Stimulated activated naive CD4-positive, alpha-beta T cell (primary cell): ENCODE measurements around the gene AK8.

Experiments used
- DNase-seq, 6 experiments: peaks; one replicate each; lab custom pipeline; 2025; lab: John Stamatoyannopoulos, UW

Gene AK8, protein sequence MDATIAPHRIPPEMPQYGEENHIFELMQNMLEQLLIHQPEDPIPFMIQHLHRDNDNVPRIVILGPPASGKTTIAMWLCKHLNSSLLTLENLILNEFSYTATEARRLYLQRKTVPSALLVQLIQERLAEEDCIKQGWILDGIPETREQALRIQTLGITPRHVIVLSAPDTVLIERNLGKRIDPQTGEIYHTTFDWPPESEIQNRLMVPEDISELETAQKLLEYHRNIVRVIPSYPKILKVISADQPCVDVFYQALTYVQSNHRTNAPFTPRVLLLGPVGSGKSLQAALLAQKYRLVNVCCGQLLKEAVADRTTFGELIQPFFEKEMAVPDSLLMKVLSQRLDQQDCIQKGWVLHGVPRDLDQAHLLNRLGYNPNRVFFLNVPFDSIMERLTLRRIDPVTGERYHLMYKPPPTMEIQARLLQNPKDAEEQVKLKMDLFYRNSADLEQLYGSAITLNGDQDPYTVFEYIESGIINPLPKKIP

DNA sequence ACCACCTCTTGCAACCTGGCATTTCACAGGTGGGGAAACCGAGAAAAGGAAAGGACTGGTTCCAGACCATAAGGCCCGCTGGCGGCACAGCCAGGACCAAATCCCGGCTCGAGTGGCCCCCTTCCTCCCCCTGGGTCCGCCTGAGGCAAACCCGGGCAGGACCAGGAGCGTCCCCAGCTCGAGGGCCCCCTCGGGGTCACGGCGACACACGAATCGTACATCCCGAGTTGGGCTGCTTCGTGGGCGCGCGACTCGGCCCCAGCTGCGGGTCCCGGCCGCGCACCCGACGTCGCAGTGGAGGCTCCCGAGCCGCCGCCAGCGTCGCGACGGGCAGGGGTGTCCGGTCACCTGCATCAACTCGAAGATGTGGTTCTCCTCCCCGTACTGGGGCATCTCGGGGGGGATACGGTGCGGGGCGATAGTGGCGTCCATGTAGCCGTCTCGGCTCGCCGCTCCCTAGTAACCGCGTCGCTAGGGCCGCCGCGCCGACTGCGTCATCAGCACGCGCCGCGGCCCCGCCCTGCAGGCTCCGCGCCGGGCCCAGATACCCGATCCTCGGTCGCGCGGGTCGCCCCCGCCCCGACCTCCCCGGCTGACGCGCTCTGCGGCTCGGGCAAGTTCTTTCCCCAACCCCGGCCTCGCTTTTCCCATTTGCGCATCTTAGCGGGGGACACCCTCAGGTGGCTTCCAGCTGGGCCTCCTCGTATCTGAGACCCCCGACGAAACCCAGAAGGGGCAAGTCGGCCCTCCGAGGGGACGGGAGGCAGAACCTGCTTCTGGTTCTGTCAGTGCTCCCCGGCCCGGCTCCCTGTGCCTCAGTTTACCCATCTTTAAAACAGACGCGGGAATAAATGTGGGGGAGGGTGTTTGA is at the start of gene AK8:
AK8 (minus strand) TSS at position 461 of the 871 bp plus-strand sequence; CDS start at position 432, 29 bp downstream.
- peak; percentile 42 to 82 (median 70) for DNase-seq

DNA sequence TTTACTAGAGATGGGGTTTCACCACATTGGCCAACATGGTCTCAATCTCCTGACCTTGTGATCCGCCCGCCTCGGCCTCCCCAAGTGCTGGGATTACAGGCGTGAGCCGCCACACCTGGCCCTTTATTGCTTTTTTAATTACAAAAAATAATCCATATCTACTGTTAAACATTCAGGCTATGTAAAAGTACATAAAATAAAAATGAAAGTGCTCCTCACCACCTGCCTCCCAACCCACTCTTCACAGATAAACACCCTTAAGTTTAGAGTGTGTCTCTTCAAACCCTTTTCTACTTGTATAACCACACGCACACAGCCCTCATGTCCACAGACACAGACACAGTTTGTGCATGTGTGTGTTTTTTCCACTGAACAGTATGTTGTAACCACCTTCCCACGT is 49.6 kb upstream of the AK8 start:
- DNase-seq = no peak

DNA sequence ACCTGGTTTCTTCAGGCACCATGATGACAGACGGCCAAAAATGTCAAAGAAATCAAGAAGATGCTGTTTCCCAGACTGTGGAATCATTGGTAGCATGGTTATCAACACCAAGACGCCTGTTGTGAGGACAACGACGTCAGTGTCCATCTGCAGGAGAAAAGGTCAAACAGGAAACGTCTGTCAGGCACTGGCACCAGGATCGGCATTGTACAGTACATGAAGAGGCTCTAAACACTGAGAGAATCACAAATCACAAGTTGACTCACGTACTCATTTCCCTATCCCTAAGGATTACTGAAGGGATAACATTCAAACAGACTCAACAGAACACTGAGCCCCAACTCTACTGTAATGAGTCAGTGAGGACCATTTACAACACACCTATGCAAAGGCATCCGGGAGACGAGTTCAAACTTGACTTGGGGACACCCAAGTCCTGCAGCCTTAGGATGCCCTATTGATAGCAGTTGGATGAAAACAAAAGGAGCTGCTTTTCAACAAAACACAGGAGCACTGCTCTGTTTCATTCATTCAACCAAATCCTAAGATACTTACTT is 45.3 kb upstream of the AK8 start:
- DNase-seq = no peak

DNA sequence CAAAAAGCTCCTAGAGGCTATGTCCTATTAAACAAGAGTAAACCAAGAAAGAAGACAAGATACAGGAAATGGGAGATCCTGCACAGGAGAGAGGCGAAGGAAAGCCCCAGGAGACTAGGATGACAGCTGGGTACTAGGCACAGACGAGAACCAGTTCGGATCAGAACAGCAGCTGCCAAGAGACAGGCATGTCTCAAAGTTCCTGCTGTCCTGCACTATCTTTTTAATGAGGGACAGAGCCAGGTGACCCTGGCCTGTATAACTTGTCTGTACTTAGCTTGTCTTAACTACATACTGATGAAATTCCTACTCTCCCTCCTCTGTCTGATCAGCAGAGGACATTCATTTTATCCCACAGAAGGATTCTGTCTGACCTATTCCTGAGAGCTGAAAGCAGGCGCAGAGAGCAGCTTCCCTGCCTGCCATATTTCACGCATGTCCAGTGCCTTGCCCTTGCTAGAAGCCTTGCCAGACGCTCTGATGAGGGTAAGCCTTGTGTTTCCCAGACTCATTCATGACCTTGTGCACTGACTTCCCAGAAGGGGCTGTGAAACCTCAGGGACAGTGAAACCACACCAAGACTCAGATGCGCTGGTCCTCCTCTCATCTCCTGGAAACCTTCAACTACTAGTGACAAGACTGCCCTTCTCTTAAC is 41.7 kb upstream of the AK8 start:
- no peak for DNase-seq

- no peak for DNase-seq
Observed at GRCh38 chr9:132914924-132915323, 36.8 kb upstream of the AK8 start.

- no peak for DNase-seq
Observed at GRCh38 chr9:132912131-132912530, 34.0 kb upstream of the AK8 start.

DNA sequence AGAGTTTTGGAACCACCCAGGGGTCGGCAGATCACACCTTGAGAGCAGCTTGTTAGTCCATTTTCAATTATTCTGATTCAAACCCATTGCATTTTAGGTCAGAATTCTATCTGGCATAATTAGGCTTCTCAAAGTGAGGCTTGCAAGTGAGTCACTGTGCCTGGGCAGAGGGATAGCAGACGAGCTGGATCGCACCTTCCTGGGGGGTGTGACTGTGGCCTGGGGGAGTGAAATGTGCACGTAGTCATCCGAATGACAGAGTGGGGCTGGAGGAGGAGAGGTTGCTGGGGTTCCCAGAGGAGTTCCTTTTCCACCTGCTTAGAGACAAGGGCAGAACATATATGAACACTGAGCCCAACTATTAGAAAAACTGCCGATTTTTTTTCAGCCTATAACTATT is 32.3 kb upstream of the AK8 start:
- DNase-seq = no peak

- no peak for DNase-seq
Observed at GRCh38 chr9:132909311-132909710, 31.2 kb upstream of the AK8 start.

DNA sequence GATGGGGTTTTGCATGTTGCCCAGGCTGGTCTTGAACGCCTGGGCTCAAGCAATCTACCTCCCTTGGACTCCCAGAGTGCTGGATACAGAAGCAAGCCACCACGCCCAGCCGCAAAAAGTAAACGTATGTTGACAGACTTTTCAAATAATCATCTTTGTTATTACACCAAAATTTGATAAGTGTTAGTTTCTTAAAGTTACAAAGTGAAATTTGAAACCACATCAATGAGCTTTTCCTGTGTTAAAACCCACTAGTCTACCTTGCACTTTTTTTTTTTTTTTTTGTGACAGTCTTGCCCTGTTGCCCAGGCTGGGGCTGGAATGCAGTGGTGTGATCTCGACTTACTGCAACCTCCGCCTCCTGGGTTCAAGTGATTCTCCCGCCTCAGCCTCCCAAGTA is 30.6 kb upstream of the AK8 start:
- DNase-seq = no peak

GRCh38 chr9:132905726-132906125 is 27.6 kb upstream of the AK8 start:
- DNase-seq = no peak

GRCh38 chr9:132903574-132904492 is 25.7 kb upstream of the AK8 start:
- no peak for DNase-seq

DNA sequence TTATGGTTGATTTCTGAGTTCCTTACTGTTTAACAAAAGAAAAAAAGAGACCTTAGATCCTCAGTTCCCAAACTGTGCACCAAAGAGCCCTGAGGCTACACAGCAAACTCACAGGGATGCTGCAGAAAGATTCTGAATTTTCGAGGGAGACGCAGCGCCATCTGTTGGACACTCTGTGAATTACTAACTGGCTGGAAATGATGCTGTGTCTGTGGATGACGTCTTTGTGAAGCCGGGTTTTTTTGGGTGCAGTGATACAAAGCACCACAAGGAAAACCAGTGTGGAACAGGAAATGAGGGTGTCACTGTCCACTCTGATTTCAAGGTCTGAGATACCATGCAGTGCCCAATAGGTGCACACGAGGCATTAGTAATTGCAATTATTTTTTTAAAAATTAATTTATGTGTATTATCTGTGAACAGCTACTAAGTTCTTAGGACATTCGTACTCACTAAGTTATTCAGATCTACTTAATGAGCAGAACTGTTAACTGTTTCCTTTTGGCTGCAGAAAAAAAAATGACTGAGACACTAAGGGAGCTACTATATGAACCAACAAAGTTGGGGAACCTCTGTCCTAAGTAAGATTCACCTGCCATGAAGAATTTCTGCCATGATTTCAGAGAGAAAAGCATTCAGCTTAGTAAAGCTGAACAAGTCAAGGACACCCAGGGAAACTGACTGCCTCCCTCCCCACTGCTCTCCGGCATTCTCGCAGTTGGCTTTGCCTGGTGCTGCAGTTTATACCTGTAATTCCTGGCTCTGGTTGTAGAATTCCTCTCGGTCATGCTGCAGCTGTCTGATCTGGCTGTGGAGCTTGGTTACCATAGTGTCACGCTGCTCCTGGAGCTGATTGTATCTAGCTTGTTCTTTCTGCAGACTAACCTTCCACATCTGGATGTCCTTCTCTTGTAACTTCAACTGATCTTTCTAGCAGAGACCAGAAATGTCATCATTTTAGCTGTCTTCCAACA is 24.1 kb upstream of the AK8 start:
- DNase-seq = peak; percentile 60 to 83 (median 70)

GRCh38 chr9:132898051-132898450 is 20.0 kb upstream of the AK8 start:
- no peak for DNase-seq

DNA sequence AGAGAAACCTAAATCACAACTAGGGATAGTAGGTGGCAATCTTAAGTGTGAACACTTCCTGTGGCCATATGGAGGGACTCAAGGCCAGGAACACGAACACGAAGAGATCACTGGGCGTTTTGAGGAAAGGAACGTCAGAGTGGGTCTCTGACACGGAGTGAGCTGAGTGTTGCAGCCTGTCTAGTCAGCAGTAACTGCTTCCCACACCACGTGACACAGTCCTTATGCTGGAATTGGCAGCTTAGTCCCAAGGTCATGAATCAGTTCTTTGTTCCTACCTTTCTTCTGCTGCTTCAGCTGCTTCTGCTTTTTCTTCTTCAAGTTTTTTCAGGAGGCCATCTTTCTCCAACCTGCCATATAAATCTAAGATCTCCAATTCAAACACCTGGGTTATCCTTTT is 18.8 kb upstream of the AK8 start:
- DNase-seq = no peak

GRCh38 chr9:132896264-132896663 is 18.2 kb upstream of the AK8 start:
- no peak for DNase-seq

DNA sequence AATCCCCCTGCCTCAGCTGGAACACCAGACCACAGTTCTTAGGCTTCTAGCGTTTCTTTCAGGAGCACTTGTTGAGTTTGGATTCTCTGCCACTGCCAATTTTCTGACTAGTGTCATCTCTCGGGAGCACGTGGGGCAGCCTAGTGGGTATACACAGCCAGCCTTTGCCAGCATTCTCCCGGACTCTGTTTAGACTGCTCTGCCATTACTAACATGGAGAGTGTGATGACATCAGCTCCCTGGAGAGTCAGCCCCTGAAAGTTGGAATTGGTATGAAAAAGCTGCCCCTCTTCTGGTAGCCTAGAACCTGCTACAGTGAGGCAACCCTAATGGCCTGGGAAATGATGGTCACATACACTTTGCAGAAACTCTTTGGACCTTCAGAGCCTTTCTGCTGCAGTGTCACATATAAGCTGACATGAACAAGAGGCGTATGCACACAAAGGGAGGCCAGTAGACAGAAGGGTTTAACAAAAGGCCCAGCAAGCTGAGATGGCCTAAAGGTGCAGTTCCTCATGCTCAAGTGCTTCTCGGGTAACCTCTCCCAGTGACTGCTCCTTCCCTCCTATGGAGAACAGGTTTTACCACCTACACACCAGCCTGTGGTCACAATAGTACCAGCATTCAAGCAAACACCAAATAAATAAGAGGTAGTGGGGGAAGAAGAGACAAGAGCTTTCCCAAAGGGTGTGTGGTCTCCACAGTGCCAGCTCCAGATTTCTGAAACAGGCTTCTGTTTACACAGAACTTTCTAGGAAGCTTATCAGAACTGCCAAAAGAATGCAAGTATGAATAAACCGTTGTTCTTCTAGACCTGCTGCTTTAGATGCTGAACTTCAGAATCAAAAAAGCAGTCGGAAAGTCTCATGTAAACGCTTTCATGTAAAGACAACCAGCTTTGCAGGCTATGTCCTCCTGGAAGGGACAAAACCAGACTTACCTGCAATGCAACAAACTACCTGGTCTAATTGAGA is 17.1 kb upstream of the AK8 start:
- no peak for DNase-seq

DNA sequence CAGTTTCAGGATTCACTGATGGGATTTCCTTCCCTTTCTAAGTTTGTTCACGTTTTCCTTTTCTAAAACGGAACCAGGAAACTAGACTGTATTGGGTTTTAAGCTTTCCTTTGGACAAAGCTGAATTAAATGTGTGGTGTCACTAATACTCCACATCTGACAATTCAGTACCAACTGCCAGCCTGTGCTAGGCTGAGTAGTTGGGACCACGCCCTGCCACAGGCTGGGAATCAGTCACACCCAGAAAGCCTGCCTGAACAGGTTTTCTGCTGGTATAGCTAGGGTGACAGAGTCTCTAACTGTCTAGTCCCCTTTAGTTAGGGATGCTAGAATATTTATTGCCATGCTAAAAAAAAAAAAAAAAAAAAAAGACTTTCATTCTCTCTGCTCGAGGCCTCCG is 16.3 kb upstream of the AK8 start:
- no peak for DNase-seq

DNA sequence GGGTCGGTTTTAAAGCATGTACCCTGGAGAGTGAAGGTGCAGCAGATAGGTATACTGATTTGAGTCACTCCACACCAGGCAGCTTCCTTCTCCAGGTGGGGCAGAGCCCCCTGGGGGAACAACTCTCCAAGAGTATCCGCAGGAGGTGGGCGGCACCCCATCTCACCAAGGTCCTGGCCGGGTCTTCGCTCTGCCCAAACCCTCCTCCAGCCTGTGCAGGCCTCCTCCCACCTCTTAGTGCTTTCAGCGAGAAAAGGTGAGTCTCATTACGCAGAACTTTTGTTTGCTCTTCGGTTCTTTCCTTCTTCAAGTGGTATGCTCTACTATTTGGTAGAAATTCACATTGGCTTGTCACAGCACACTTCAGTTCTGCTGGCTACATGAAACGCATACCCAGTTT is 14.3 kb upstream of the AK8 start:
- DNase-seq = no peak

DNA sequence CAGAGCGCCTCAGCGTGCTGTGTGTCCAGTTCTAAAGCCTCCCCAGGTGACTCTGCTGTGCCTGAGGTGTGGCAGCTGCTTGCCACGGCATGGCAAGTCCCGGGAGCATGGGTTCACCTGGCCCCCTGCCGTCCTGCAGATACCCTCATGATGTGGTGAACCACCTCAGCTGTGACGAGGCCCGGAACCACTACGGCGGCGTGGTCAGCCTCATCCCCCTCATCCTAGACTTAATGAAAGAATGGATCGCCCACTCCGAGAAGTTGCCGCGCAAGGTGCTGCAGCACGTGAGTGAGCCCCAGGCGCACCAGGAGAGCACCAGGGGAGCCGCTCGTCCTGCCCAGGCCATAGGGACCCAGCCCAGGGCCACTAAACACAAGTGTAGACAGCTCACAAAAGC is 10.1 kb upstream of the AK8 start:
- no peak for DNase-seq
